AG20443 (cell line): Measurements from ENCODE around the gene VWA2.

Experiments
- DNase-seq: peaks from one replicate; pipeline ENCODE4 v3.0.0; 2012; ENCODE audit warnings: low spot score, mixed read lengths

The VWA2 gene

GRCh38 chr10:114246679-114247305 is 7.7 kb downstream of the VWA2 start:
- no peak for DNase-seq

- DNase-seq, result no peak
Observed at GRCh38 chr10:114250236-114250635, 11.2 kb downstream of the VWA2 start.

GRCh38 chr10:114250716-114251115 is 11.7 kb downstream of the VWA2 start:
- no peak for DNase-seq

GRCh38 chr10:114252092-114252491 is 13.0 kb downstream of the VWA2 start:
- no peak for DNase-seq

DNA sequence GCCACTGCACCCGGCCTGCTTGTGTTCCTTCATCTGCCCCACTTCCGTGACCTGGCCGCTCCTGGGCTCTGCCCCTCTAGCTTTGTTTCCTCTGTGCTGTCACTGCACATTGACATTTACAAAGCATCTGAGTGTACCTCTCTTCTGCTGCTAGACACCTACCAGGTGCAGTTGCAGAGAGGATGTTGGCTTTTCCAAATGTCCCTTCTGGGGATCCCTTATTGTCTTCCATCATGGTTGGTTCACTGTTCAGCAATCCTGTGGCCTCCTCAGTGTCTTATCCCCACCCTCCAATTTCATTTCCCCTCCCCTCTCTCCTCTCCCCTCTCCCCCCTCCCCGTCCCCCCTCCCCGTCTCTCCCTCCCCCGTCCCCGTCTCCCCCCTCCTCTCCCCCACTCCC is 13.8 kb downstream of the VWA2 start:
- no peak for DNase-seq

GRCh38 chr10:114255227-114255626 is 16.2 kb downstream of the VWA2 start:
- DNase-seq, result no peak

DNA sequence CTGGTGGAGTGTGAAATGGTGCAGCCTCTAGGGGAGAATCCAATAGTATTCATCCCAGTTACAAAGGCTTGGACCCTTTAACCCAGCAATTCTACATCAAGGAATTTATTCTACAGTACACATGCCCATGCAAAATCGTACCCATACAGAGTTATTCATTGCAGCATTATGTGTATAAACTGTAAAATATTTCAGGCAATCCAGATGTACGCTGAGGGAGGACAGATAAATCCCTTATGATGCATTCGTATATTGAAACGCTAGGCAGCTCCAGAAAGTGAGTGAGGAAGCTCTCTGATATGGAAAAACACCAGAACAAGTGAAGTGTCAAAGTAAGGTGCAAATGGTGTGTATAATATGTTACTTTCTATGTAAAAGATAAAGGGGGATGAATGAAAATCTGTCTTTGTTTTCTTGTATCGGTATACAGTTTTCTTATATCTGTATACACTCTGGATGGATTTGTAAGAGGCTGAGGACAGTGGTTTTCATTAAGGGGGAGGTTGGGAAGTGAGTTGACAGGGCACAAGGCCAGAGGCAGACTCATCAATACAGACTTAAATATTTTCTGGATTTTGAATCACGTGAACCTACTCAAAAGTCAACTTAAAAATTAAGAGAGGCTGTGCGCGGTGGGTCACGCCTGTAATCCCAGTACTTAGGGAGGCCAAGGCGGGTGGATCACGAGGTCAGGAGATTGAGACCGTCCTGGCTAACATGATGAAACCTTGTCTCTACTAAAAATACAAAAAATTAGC is 17.1 kb downstream of the VWA2 start:
- DNase-seq, result no peak

GRCh38 chr10:114256822-114257221 is 17.8 kb downstream of the VWA2 start:
- no peak for DNase-seq

DNA sequence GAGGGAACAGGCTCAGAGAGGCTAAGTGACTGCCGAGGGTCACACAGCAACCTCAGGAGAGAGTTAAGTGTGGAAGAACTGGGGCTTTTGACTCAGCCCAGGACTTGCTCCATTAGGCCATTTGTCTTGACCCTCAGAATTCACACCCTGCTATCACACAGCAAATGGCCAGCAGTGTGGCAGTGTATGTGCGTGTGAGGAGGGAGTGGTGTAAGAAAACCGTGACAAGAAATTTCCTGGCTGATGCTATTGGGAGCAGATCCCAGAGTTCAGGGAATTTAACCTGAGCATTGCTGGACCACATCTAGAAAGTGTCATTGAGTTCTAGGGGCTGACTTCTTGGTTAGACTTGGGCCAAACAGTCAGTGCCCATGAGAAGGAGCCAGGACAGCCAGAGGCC is 18.4 kb downstream of the VWA2 start:
- DNase-seq, result no peak

DNA sequence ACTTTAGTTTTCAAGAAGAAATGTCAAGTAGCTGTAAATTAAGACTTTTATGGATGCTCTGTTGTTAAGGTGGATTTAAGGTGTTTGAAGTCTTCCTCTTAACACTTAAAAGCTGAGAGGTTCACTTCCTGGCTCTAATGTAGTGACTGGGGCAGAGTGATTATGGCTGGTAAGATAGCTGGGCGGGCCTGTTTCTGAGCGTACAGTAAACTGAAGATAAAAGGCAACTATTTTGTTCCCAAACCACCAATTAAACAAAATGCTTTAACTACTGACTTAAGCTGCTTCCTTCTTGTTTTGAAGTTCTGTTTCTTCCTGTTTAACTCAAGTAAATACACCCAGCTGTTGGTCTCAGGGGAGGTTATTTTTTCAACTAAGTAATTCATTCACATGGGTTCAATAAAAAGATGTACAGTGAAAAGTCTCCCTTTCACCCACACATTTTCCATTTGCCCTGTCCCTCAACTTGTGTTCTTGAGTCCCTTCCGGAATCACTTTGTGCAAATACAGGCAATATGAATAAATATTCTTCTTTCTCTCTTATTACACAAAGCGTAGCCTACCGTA is 19.3 kb downstream of the VWA2 start:
- no peak for DNase-seq

DNA sequence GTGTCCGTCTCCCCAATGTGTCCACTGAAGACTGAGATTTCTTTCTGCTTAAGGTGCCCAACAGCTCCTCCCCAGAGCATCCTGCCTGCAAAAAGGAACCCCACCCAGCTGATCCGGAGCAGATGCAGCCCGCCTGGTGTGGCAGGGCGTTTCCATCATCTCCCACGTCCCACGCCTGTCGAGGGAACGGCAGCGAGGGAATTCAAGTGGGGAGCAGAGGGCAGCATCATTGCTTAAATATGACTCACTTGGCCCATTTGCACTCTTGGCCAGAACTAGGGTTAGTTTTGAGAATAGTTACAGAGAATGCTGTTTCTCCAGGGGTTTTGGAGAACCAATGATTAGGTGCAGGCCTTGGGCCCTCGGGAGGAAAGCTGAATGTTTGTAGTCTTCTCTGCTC is 20.8 kb downstream of the VWA2 start:
- DNase-seq, result peak; percentile 87

GRCh38 chr10:114260366-114260765 is 21.3 kb downstream of the VWA2 start:
- DNase-seq, result no peak

- DNase-seq, result peak; percentile 68
Observed at GRCh38 chr10:114261076-114261475, 22.0 kb downstream of the VWA2 start.

- DNase-seq, result no peak
Observed at GRCh38 chr10:114262496-114262895, 23.4 kb downstream of the VWA2 start.

GRCh38 chr10:114265392-114266053 is 26.5 kb downstream of the VWA2 start:
- peak; percentile 60 for DNase-seq

DNA sequence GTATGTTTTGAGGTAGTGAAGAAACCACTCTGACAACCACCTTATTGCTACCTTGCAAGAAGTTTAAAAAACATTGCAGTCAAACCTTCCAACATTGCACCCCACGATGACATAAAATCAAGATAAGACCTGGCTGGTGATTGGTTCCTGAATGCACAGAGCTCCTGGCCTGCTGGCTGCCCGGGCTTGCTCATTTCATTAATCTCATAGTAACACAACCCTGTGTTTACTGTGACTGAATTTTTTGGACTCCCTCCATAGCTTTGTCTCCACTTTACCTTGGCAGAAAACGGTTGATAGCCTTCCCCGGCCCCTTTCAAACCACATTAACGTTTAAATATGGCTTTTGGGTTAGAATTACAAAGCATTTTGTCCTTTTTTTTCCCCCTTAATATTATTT is 27.5 kb downstream of the VWA2 start:
- DNase-seq, result no peak

DNA sequence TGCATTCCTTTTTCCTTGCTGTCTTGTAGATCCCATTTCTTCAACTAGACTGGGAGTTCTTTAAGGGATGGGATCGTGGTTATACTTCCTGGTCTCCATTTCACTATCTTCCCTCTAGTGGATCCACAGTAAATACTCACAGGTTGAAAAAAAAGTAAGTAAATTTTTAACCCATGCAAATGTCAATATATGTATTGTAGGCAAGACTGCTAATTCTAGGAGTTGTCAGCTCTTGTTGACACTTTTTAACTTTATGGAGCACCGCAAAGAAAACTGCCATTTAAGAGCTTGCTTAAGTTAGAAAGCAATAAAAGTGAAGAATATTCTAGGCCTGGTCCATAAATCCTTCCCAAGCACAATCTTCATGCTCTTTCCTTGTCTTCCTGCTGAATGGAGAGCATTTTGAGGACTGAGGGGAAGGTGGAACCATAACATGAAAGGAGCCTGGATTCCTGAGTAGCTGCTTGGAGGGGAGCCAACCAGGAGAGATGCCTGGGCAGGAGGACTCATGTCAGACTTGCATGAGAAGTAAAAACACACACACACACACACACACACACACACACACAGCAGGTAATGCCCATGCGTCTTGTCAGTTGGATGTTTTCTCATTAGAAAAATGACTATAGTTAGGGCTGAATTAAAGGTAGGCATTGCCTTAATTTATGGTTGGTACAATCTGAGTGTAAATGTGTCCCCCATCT is 32.2 kb downstream of the VWA2 start:
- no peak for DNase-seq

DNA sequence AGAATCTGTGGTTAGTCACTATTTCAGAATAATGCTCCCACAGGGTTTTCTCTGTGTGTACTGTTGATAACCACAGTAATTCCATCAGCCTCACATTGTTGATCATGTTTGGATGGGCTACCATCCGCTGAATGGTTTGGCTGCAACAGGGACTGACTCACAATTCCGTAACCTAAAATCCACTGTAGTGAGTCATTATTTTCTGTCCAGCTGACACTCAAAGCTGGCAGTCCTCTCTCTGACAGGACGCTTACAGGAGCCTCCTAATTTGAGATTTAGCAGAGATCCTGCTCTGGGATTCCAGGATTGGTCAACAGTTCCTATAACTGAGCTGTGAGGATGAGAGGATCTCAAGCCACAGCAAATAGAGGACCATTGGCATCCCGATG is 32.7 kb downstream of the VWA2 start:
- peak; percentile 91 for DNase-seq

GRCh38 chr10:114272696-114273095 is 33.6 kb downstream of the VWA2 start:
- DNase-seq, result no peak

- no peak for DNase-seq
Observed at GRCh38 chr10:114273910-114274309, 34.9 kb downstream of the VWA2 start.

- DNase-seq, result no peak
Observed at GRCh38 chr10:114274616-114275453, 35.8 kb downstream of the VWA2 start.
